ENCODE data around the gene SOX13.

DNA sequence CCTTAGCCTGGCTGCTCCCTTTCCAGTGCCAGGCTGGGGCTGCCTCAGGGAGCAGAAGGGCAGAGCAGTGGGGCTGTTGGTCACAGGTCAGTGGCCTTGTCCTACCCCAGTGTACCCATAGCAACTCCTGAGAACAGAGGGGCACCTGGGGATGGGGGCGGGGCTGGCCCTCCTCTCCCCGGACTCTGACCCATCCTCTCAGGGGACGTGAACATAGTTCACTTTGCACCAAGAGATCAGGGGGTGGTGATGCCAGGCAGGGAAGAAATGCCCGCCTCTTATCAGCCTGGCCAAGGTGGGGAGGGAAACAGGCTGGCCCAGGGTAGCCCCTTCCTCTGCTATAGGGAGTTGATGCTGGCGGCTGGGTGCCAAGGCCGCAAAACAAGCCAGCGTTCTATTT is 74.0 kb downstream of the SOX13 start:
- TF ChIP-seq, protein P1, sequence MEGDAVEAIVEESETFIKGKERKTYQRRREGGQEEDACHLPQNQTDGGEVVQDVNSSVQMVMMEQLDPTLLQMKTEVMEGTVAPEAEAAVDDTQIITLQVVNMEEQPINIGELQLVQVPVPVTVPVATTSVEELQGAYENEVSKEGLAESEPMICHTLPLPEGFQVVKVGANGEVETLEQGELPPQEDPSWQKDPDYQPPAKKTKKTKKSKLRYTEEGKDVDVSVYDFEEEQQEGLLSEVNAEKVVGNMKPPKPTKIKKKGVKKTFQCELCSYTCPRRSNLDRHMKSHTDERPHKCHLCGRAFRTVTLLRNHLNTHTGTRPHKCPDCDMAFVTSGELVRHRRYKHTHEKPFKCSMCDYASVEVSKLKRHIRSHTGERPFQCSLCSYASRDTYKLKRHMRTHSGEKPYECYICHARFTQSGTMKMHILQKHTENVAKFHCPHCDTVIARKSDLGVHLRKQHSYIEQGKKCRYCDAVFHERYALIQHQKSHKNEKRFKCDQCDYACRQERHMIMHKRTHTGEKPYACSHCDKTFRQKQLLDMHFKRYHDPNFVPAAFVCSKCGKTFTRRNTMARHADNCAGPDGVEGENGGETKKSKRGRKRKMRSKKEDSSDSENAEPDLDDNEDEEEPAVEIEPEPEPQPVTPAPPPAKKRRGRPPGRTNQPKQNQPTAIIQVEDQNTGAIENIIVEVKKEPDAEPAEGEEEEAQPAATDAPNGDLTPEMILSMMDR (conservative IDR thresholded peaks at IDR 0.05 in 1 of 2, IDR thresholded peaks at IDR 0.05 in 1 of 2; ENCODE audit: extremely low read depth in 1 of 2, insufficient read depth in 1 of 2, low read depth in 1 of 2, low read length in 2 of 2): no peak
- no peak for TF ChIP-seq EZH2 (IDR thresholded peaks at IDR 0.05; ENCODE audit: borderline replicate concordance, low read length)
